Measurements from ENCODE around the gene PRPH2. TPM values are rescaled to one million over a fixed set of nuclear protein-coding genes. Genes with fewer than 3 reads are reported as not detected.

The PRPH2 gene
- polyA plus RNA-seq, 1 experiment, result 0.97 TPM

DNA sequence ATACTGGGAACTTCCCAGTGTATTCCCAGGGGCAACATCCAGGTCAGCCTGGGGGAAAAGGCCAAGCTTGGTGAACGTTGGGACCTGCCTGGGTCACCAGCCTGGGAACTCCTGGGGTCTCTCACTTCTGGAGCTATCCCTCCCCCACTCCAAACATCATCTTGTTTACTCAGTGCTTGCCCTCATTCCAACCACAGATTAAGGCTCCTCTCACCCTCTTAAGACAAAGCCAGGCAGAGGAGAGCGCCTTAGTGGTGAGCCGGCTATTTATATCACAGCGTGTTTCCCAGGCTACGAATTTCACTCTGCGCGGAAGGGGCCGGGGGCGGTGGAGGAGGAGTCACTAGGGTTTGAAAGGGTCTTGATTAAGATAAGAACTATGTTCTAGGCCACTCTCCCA lies 12.1 kb downstream of the PRPH2 start:
- H3K27ac ChIP-seq (ENCODE audit: low read depth, low read length), result no peak overlapping the region
- ChIA-PET CTCF (no interaction called here), POLR2A (no interaction called here)
- H3K4me3 ChIP-seq (ENCODE audit: low read depth, low read length), result no peak overlapping the region
- TF ChIP-seq, protein P1, sequence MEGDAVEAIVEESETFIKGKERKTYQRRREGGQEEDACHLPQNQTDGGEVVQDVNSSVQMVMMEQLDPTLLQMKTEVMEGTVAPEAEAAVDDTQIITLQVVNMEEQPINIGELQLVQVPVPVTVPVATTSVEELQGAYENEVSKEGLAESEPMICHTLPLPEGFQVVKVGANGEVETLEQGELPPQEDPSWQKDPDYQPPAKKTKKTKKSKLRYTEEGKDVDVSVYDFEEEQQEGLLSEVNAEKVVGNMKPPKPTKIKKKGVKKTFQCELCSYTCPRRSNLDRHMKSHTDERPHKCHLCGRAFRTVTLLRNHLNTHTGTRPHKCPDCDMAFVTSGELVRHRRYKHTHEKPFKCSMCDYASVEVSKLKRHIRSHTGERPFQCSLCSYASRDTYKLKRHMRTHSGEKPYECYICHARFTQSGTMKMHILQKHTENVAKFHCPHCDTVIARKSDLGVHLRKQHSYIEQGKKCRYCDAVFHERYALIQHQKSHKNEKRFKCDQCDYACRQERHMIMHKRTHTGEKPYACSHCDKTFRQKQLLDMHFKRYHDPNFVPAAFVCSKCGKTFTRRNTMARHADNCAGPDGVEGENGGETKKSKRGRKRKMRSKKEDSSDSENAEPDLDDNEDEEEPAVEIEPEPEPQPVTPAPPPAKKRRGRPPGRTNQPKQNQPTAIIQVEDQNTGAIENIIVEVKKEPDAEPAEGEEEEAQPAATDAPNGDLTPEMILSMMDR (IDR thresholded peaks at IDR 0.05; ENCODE audit: low read depth, low read length), result no peak
- H3K27me3 ChIP-seq (ENCODE audit: control insufficient read depth, insufficient read depth, low read length), result no peaks in the 10 kb centered on the region
- DNase-seq (ENCODE audit: low read depth, low spot score), result no peak
- H3K9me3 ChIP-seq (ENCODE audit: control insufficient read depth, insufficient read depth, low read length), result peaks cover 20% of the 10 kb centered on the region

DNA sequence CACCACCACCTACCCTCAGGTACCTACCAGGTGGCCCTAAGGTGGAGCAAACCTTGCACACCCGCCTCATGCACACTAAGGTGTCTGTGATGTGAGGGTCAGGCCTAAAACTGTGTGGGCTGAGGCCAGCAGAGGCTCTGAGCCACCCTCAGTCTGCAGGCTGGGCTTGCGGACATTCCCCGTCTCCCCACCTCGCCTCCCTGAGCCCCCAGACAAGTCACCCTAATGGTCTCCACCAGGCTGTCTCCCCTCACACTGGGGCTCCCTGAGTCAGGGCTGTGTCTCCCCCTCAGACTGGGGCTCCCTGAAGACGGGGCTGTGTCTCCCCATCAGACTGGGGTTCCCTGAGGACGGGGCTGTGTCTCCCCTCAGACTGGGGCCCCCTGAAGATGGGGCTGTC lies 12.5 kb downstream of the PRPH2 start:
- no peak for DNase-seq (ENCODE audit: low read depth, low spot score)
- no peaks in the 10 kb centered on the region for H3K27me3 ChIP-seq (ENCODE audit: control insufficient read depth, insufficient read depth, low read length)
- TF ChIP-seq, protein P1 (IDR thresholded peaks at IDR 0.05; ENCODE audit: low read depth, low read length), result no peak
- ChIA-PET POLR2A (no interaction called here), CTCF (no interaction called here)
- H3K4me3 ChIP-seq (ENCODE audit: low read depth, low read length), result no peak overlapping the region
- peaks cover 20% of the 10 kb centered on the region for H3K9me3 ChIP-seq (ENCODE audit: control insufficient read depth, insufficient read depth, low read length)
- H3K27ac ChIP-seq (ENCODE audit: low read depth, low read length), result no peak overlapping the region

DNA sequence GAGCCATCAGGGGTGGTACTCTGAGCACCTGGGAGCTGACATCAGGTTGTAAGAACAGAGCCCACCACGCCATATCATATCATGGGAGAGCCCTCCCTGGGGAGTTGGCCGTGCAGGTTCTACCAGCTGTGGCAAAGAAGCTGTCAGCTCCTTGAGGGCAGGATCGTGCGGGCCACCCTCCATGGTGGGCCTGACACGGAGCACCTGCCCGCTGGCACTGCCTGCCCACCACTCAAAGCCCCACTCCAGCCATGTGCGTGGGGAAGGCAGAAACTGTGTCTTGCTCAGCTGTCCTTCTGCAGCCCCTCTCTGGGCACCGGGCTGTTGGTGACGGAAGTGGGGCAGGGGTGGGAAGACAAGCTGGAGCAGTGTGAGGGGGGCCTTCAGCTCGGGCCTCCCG lies 14.3 kb downstream of the PRPH2 start:
- H3K27me3 ChIP-seq (ENCODE audit: control insufficient read depth, insufficient read depth, low read length), result no peaks in the 10 kb centered on the region
- ChIA-PET POLR2A (interaction anchor here (0.9 kb wide), 1 partner anchor 74 kb away, joined by 7 read pairs; the partner anchor contains the start of gene BICRAL), CTCF (no interaction called here)
- H3K27ac ChIP-seq (ENCODE audit: low read depth, low read length), result no peak overlapping the region
- TF ChIP-seq, protein P1 (IDR thresholded peaks at IDR 0.05; ENCODE audit: low read depth, low read length), result no peak
- peaks cover 12% of the 10 kb centered on the region for H3K9me3 ChIP-seq (ENCODE audit: control insufficient read depth, insufficient read depth, low read length)
- no peak overlapping the region for H3K4me3 ChIP-seq (ENCODE audit: low read depth, low read length)
- no peak for DNase-seq (ENCODE audit: low read depth, low spot score)

DNA sequence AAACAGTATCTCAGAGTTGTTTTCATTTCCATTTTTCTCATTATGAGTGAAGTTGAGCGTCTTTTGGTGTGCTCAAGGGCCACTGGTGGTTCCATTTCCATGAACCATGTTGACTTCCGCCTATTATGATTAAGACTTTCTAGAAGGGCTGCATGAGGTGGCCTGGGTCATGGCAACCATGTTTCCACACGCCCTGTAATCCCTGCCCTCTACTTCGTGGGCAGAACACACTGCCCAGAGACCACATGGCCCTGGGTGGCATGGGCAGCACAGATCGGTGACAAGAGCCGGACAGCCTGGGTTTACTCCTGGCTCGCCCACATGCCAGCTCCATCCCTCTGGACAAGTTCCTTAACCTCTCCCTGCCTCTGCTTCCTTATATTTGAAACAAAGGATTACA lies 14.8 kb downstream of the PRPH2 start:
- no peak overlapping the region for H3K27ac ChIP-seq (ENCODE audit: low read depth, low read length)
- DNase-seq (ENCODE audit: low read depth, low spot score), result no peak
- CTCF ChIA-PET, result no interaction called here
- no peak overlapping the region for H3K4me3 ChIP-seq (ENCODE audit: low read depth, low read length)
- POLR2A ChIA-PET, result interaction anchor here (0.9 kb wide), 1 partner anchor 75 kb away, joined by 7 read pairs; the partner anchor contains the start of gene BICRAL
- H3K9me3 ChIP-seq (ENCODE audit: control insufficient read depth, insufficient read depth, low read length), result peaks cover 11% of the 10 kb centered on the region
- H3K27me3 ChIP-seq (ENCODE audit: control insufficient read depth, insufficient read depth, low read length), result no peaks in the 10 kb centered on the region
- TF ChIP-seq, protein P1 (IDR thresholded peaks at IDR 0.05; ENCODE audit: low read depth, low read length), result no peak

DNA sequence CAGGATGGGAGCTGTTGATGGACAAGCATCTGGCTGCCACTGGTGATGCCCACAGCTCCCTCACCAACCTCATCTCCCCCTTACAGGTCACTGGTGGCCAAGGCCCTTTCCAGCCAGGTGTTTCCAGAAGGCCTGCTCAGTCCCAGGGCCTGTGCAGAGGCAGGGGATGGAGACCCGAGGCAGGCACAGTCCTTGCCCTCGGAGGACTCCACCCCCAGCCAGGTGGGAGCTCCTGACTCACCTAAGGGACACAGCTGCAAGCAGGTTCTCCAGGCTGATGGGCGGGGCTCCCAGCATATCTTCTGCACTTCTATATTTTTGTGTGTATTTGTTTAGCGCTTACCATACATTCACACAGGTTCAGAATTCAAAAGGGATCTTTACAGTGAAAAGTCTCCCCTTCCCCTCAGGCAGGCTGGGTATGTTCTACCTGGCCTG lies 17.4 kb downstream of the PRPH2 start:
- no peak overlapping the region for H3K27ac ChIP-seq (ENCODE audit: low read depth, low read length)
- CTCF ChIA-PET, result no interaction called here
- POLR2A ChIA-PET, result no interaction called here
- no peak overlapping the region for H3K4me3 ChIP-seq (ENCODE audit: low read depth, low read length)
- TF ChIP-seq, protein P1 (IDR thresholded peaks at IDR 0.05; ENCODE audit: low read depth, low read length), result no peak
- no peaks in the 10 kb centered on the region for H3K27me3 ChIP-seq (ENCODE audit: control insufficient read depth, insufficient read depth, low read length)
- DNase-seq (ENCODE audit: low read depth, low spot score), result no peak
- H3K9me3 ChIP-seq (ENCODE audit: control insufficient read depth, insufficient read depth, low read length), result no peaks in the 10 kb centered on the region

Data from AG04450 (cell line).